IMR-90 (cell line): Measurements from ENCODE around the gene BBS12.

Source experiments
- CHD1 ChIP-seq: IDR thresholded peaks from 2 replicates; pipeline ENCODE4 v1.6.1; 2012; ENCODE audit warnings: low read depth, low read length, improper control_type of control experiment
- CTCF ChIP-seq: conservative IDR thresholded peaks from 2 replicates; pipeline ENCODE4 v1.5.1; 2012; ENCODE audit warnings: mild to moderate bottlenecking, low read depth, low read length, improper control_type of control experiment
- POLR2A ChIP-seq: IDR thresholded peaks from 2 replicates; pipeline ENCODE4 v1.6.1; 2012; ENCODE audit warnings: mild to moderate bottlenecking, low read depth, low read length
- RFX5 ChIP-seq: IDR thresholded peaks from 2 replicates; pipeline ENCODE4 v1.8.0; 2012; ENCODE audit warnings: low read depth, mild to moderate bottlenecking, low read length, moderate library complexity
- USF2 ChIP-seq: fragments of 150-350 bp; IDR thresholded peaks from 2 replicates; pipeline ENCODE4 v1.6.1; 2017; ENCODE audit warnings: mild to moderate bottlenecking, antibody characterized with exemption, low read length, low read depth

GRCh38 chr4:122701061-122701460, 31.4 kb upstream of the BBS12 start:
- no peak for TF ChIP-seq USF2
- no peak for TF ChIP-seq CTCF
- no peak for TF ChIP-seq CHD1
- no peak for TF ChIP-seq RFX5
- no peak for TF ChIP-seq POLR2A
